ENCODE results near the gene LELP1. TPM values are rescaled to one million over a fixed set of nuclear protein-coding genes. Genes with fewer than 3 reads are reported as not detected.
"Not testable (repeated sequence)": the region's sequence is repeated elsewhere in the genome, so short reads cannot be mapped to it uniquely, and the experiment has no call there.

The LELP1 gene
- polyA plus RNA-seq (2014; cell fraction: cytosol; rRNA removed): not detected in 2 replicates
- not detected in 2 replicates for polyA plus RNA-seq (2014; cell fraction: nucleus; rRNA removed)

- no peak for DNase-seq (ENCODE audit: low spot score)
Observed at GRCh38 chr1:153203130-153203529, at the start of gene LELP1. LELP1 (plus strand) TSS chr1:153203430; CDS start chr1:153204708, 1,278 bp downstream.

GRCh38 chr1:153155541-153155940 is 47.7 kb upstream of the LELP1 start:
- no peak for DNase-seq (ENCODE audit: low spot score)

- DNase-seq (ENCODE audit: low spot score): no peak
Observed at GRCh38 chr1:153168686-153169085, 34.5 kb upstream of the LELP1 start.

GRCh38 chr1:153174624-153175023 is 28.6 kb upstream of the LELP1 start:
- DNase-seq (ENCODE audit: low spot score): no peak

GRCh38 chr1:153178922-153179321 is 24.3 kb upstream of the LELP1 start:
- DNase-seq (ENCODE audit: low spot score): no peak

- no peak for DNase-seq (ENCODE audit: low spot score)
Observed at GRCh38 chr1:153180556-153180955, 22.7 kb upstream of the LELP1 start.

GRCh38 chr1:153188301-153188700 is 14.9 kb upstream of the LELP1 start:
- DNase-seq (ENCODE audit: low spot score): not testable (repeated sequence)

- DNase-seq (ENCODE audit: low spot score): no peak
Observed at GRCh38 chr1:153190373-153190772, 12.9 kb upstream of the LELP1 start.

- no peak for DNase-seq (ENCODE audit: low spot score)
Observed at GRCh38 chr1:153192697-153193096, 10.5 kb upstream of the LELP1 start.

GRCh38 chr1:153194331-153195050 is 8.7 kb upstream of the LELP1 start:
- DNase-seq (ENCODE audit: low spot score): no peak

- DNase-seq (ENCODE audit: low spot score): no peak
Observed at GRCh38 chr1:153195216-153195615, 8.0 kb upstream of the LELP1 start.

GRCh38 chr1:153202006-153202405 is 1.2 kb upstream of the LELP1 start:
- DNase-seq (ENCODE audit: low spot score): no peak

GRCh38 chr1:153206631-153207030 is 3.4 kb downstream of the LELP1 start:
- no peak for DNase-seq (ENCODE audit: low spot score)

- DNase-seq (ENCODE audit: low spot score): no peak
Observed at GRCh38 chr1:153210206-153210605, 7.0 kb downstream of the LELP1 start.

GRCh38 chr1:153212201-153212600 is 9.0 kb downstream of the LELP1 start:
- DNase-seq (ENCODE audit: low spot score): no peak

GRCh38 chr1:153213519-153213918 is 10.3 kb downstream of the LELP1 start:
- no peak for DNase-seq (ENCODE audit: low spot score)

- DNase-seq (ENCODE audit: low spot score): no peak
Observed at GRCh38 chr1:153217212-153217611, 14.0 kb downstream of the LELP1 start, which contains the start of gene PRR9. PRR9 (plus strand) TSS chr1:153217584; CDS start chr1:153218145, 561 bp downstream.

- DNase-seq (ENCODE audit: low spot score): no peak
Observed at GRCh38 chr1:153217744-153218416, 14.7 kb downstream of the LELP1 start.

GRCh38 chr1:153220606-153221303 is 17.5 kb downstream of the LELP1 start:
- peak; percentile 17 for DNase-seq (ENCODE audit: low spot score)

GRCh38 chr1:153223040-153223891 is 20.0 kb downstream of the LELP1 start:
- peak; percentile 56 for DNase-seq (ENCODE audit: low spot score)

- no peak for DNase-seq (ENCODE audit: low spot score)
Observed at GRCh38 chr1:153227810-153228209, 24.6 kb downstream of the LELP1 start.
